Sigmoid colon (tissue), 4 donors: Measurements from ENCODE around the gene UBQLN1.

Source experiments
- POLR2A ChIP-seq, 2 donors: fragments of 450-650 bp; IDR thresholded peaks; one replicate each; pipeline ENCODE4 v1.6.1; 2016; ENCODE audit warnings: antibody characterized with exemption in 2 of 2, mild to moderate bottlenecking in 2 of 2, moderate library complexity in 2 of 2
- POLR2AphosphoS5 ChIP-seq, 4 donors: sonication (generic); formaldehyde crosslinking; IDR thresholded peaks; one replicate each; pipeline ENCODE4 v1.6.1; 2017; ENCODE audit warnings: antibody characterized with exemption in 4 of 4
- TF ChIP-seq, protein P1 (sequence below), 4 experiments: fragments of 450-650 bp in 3 of 4; fragments of 200-600 bp in 1 of 4; IDR thresholded peaks; one replicate each; pipeline ENCODE4 v1.5.1; 2016 to 2019; ENCODE audit warnings: antibody characterized with exemption in 4 of 4, mild to moderate bottlenecking in 3 of 4, moderate library complexity in 2 of 4

GRCh38 chr9:83623679-83624076, 84.1 kb downstream of the UBQLN1 start:
- TF ChIP-seq, protein P1, sequence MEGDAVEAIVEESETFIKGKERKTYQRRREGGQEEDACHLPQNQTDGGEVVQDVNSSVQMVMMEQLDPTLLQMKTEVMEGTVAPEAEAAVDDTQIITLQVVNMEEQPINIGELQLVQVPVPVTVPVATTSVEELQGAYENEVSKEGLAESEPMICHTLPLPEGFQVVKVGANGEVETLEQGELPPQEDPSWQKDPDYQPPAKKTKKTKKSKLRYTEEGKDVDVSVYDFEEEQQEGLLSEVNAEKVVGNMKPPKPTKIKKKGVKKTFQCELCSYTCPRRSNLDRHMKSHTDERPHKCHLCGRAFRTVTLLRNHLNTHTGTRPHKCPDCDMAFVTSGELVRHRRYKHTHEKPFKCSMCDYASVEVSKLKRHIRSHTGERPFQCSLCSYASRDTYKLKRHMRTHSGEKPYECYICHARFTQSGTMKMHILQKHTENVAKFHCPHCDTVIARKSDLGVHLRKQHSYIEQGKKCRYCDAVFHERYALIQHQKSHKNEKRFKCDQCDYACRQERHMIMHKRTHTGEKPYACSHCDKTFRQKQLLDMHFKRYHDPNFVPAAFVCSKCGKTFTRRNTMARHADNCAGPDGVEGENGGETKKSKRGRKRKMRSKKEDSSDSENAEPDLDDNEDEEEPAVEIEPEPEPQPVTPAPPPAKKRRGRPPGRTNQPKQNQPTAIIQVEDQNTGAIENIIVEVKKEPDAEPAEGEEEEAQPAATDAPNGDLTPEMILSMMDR (IDR thresholded peaks at IDR 0.05), result no peak
- TF ChIP-seq POLR2AphosphoS5 (IDR thresholded peaks at IDR 0.05) (no peak), POLR2A (IDR thresholded peaks at IDR 0.05) (no peak)
